Liver (tissue), 9 donors: ENCODE results near the gene RREB1. TPM values are rescaled to one million over a fixed set of nuclear protein-coding genes. Genes with fewer than 3 reads are reported as not detected.

ENCODE experiments used
- DNase-seq: peaks from one replicate; pipeline ENCODE4 v3.0.0-alpha.2; 2017; ENCODE audit warnings: low spot score
- H3K27ac ChIP-seq, 2 donors: one replicate each; pipeline ENCODE4 v1.7.0; 2013; ENCODE audit warnings: inconsistent platforms in 2 of 2, low read length in 2 of 2, control low read depth in 1 of 2, low read depth in 1 of 2, mild to moderate bottlenecking in 1 of 2
- H3K27me3 ChIP-seq, 4 donors: one replicate each; pipeline versions ENCODE4 v1.6.1 to v1.7.0; 2013; ENCODE audit warnings: low read length in 3 of 4, inconsistent platforms in 1 of 4, mild to moderate bottlenecking in 1 of 4, moderate library complexity in 1 of 4; ENCODE audit not compliant: control insufficient read depth in 4 of 4, insufficient read depth in 4 of 4
- H3K36me3 ChIP-seq, 4 donors: one replicate each; pipeline versions ENCODE4 v1.6.1 to v1.7.0; 2013; ENCODE audit warnings: low read length in 3 of 4, mild to moderate bottlenecking in 3 of 4, low read depth in 1 of 4, moderate library complexity in 1 of 4; ENCODE audit not compliant: control insufficient read depth in 4 of 4, insufficient read depth in 3 of 4
- H3K4me1 ChIP-seq, 4 donors: one replicate each; pipeline versions ENCODE4 v1.6.1 to v1.7.0; 2013; ENCODE audit warnings: low read length in 3 of 4, mild to moderate bottlenecking in 3 of 4, moderate library complexity in 1 of 4; ENCODE audit not compliant: control insufficient read depth in 4 of 4, insufficient read depth in 4 of 4
- H3K4me3 ChIP-seq, 3 donors: one replicate each; pipeline versions ENCODE4 v1.6.1 to v1.7.0; 2013; ENCODE audit warnings: low read length in 3 of 3, control low read depth in 1 of 3, low read depth in 1 of 3, mild to moderate bottlenecking in 1 of 3
- H3K9ac ChIP-seq, 2 donors: one replicate each; pipeline ENCODE4 v1.7.0; 2013; ENCODE audit warnings: low read length in 2 of 2, mild to moderate bottlenecking in 2 of 2, moderate library complexity in 2 of 2, control low read depth in 1 of 2, low read depth in 1 of 2
- H3K9me3 ChIP-seq, 4 donors: one replicate each; pipeline versions ENCODE4 v1.6.1 to v1.7.0; 2013; ENCODE audit warnings: low read length in 3 of 4; ENCODE audit not compliant: control insufficient read depth in 4 of 4
- ATF3 ChIP-seq: IDR thresholded peaks from 2 replicates; pipeline ENCODE4 v1.6.1; 2016; ENCODE audit warnings: antibody characterized with exemption
- EGR1 ChIP-seq, 2 donors: IDR thresholded peaks; 2 replicates each; pipeline ENCODE4 v1.6.1; 2016 to 2018; ENCODE audit warnings: antibody characterized with exemption in 2 of 2, low read depth in 2 of 2
- FOXA1 ChIP-seq: IDR thresholded peaks from 2 replicates; pipeline ENCODE4 v1.6.1; 2016; ENCODE audit warnings: antibody characterized with exemption
- FOXA2 ChIP-seq: IDR thresholded peaks from 2 replicates; pipeline ENCODE4 v1.6.1; 2016; ENCODE audit warnings: antibody characterized with exemption
- GABPA ChIP-seq, 2 donors: IDR thresholded peaks in 1 of 2; conservative IDR thresholded peaks in 1 of 2; 2 replicates each; pipeline ENCODE4 v1.6.1; 2016; ENCODE audit warnings: antibody characterized with exemption in 2 of 2, mild to moderate bottlenecking in 1 of 2, moderate library complexity in 1 of 2
- HNF4A ChIP-seq, 2 donors: conservative IDR thresholded peaks; 2 replicates each; pipeline ENCODE4 v1.6.1; 2016; ENCODE audit warnings: antibody characterized with exemption in 2 of 2, mild to moderate bottlenecking in 2 of 2
- HNF4G ChIP-seq: IDR thresholded peaks from 2 replicates; pipeline ENCODE4 v1.6.1; 2016; ENCODE audit warnings: antibody characterized with exemption
- JUND ChIP-seq, 2 donors: IDR thresholded peaks; 2 replicates each; pipeline ENCODE4 v1.6.1; 2016; ENCODE audit warnings: antibody characterized with exemption in 2 of 2
- NR2F2 ChIP-seq: IDR thresholded peaks from 2 replicates; pipeline ENCODE4 v1.6.1; 2016; ENCODE audit warnings: antibody characterized with exemption
- RAD21 ChIP-seq, 2 donors: IDR thresholded peaks; 2 replicates each; pipeline ENCODE4 v1.6.1; 2016; ENCODE audit warnings: antibody characterized with exemption in 2 of 2, mild to moderate bottlenecking in 2 of 2
- REST ChIP-seq: IDR thresholded peaks from 2 replicates; pipeline ENCODE4 v1.6.1; 2016; ENCODE audit warnings: antibody characterized with exemption, mild to moderate bottlenecking
- RXRA ChIP-seq, 2 donors: IDR thresholded peaks; 2 replicates each; pipeline ENCODE4 v1.6.1; 2017 to 2018; ENCODE audit warnings: antibody characterized with exemption in 2 of 2, mild to moderate bottlenecking in 1 of 2
- SP1 ChIP-seq: IDR thresholded peaks from 2 replicates; pipeline ENCODE4 v1.6.1; 2018; ENCODE audit warnings: antibody characterized with exemption, mild to moderate bottlenecking
- TAF1 ChIP-seq: conservative IDR thresholded peaks from 2 replicates; pipeline ENCODE4 v1.6.1; 2016; ENCODE audit warnings: antibody characterized with exemption, mild to moderate bottlenecking
- YY1 ChIP-seq: IDR thresholded peaks from 2 replicates; pipeline ENCODE4 v1.6.1; 2016; ENCODE audit warnings: antibody characterized with exemption, mild to moderate bottlenecking
- ZBTB33 ChIP-seq: IDR thresholded peaks from 2 replicates; pipeline ENCODE4 v1.6.1; 2016; ENCODE audit warnings: antibody characterized with exemption
- WGBS: extraction: QIAGEN DNeasy Blood & Tissue Kit; methylation state at CpG from one replicate; pipeline ENCODE4 v1.1.7; 2013; 5-methylcytosine and 5-hydroxymethylcytosine counted together
- polyA plus RNA-seq, 2 donors: library from polyadenylated mRNA; stranded (reverse) in 1 of 2; unstranded in 1 of 2; fragments of 200-250 nt in 1 of 2; fragments of >200 nt in 1 of 2; fragmentation: Nextera tagmentation in 1 of 2; extraction: Ambion mirVana in 1 of 2; gene quantifications; one replicate each; pipeline versions ENCODE4 v1.2.1 to v1.2.3, GENCODE V29; 2013 to 2015
- total RNA-seq, 2 donors: library from RNA; depleted of rRNA; stranded (reverse); fragments of >200 nt; gene quantifications; one replicate each; pipeline ENCODE4 v1.2.3, GENCODE V29; 2014
- TF ChIP-seq, protein P1 (sequence below): IDR thresholded peaks from 2 replicates; pipeline ENCODE4 v1.6.1; 2016; ENCODE audit warnings: antibody characterized with exemption
- donor health status: healthy.
- donor health status: healthy.
- donor health status: healthy.
- donor health status: healthy.
- donor health status: healthy.

RREB1 gene
- total and polyA plus RNA-seq, 4 donors, result 10.1 to 28.9 (median 17.3) TPM

DNA sequence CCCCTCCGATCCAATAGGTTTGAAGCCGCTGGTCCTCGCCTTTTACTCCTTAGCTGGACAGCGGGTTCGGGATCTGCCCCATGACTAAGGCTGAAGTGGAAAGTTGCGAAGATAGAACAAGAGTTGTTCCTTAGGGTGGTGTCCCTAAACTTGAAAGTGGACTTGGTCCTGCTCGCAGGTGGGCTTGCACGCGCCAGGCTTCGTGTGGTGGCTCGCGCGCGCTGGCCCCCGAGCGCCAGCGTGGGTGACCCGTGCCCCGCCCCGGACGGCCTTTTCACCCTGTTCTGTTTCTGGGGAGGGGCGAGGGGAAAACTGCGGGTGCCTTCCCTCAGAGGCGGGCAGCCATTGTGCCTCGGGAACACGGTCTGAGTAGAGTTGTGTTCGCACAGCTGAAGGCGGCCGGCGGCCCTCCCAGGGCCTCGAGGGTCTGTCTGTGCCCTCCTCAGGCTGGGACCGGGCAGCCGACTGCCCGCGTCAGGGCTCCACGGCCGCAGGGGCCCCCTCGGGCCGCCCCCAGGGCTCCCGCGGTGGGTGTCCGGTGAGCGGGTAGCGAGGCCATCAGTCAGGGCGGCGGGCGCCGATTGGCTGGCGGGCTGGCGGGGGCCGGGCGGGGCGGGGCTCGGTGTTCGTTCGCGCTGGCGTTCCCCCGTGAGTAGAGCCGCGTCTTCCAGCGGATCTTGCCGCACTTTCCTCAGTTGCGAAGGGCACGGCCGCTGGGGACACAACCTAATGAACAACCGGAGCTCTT, 33.0 kb downstream of the RREB1 start:
- H3K9me3 ChIP-seq, result no peaks in the 10 kb centered on the region
- peak; percentile 93 for DNase-seq
- H3K27me3 ChIP-seq, result no peaks in the 10 kb centered on the region
- peaks cover 24 to 74% (median 65%) of the 10 kb centered on the region in 4 donors for H3K4me1 ChIP-seq
- H3K27ac ChIP-seq, result peak overlapping the region; percentile 92 to 95
- 4% methylated on average over 67 of the region's 67 CpGs for WGBS
- H3K4me3 ChIP-seq, result peak overlapping the region; percentile 52 to 57 (median 57)
- no peaks in the 10 kb centered on the region for H3K36me3 ChIP-seq
- TF ChIP-seq REST (peak; percentile 43), TAF1 (peak; percentile 57), ZBTB33 (no peak), JUND (IDR thresholded peaks at IDR 0.05) (peak in 1 of 2 donors; percentile 10), EGR1 (IDR thresholded peaks at IDR 0.05; ENCODE audit: low read depth in 2 of 2) (no peak), YY1 (peak; percentile 77)
- H3K9ac ChIP-seq, result peak overlapping the region; percentile 42 to 98

DNA sequence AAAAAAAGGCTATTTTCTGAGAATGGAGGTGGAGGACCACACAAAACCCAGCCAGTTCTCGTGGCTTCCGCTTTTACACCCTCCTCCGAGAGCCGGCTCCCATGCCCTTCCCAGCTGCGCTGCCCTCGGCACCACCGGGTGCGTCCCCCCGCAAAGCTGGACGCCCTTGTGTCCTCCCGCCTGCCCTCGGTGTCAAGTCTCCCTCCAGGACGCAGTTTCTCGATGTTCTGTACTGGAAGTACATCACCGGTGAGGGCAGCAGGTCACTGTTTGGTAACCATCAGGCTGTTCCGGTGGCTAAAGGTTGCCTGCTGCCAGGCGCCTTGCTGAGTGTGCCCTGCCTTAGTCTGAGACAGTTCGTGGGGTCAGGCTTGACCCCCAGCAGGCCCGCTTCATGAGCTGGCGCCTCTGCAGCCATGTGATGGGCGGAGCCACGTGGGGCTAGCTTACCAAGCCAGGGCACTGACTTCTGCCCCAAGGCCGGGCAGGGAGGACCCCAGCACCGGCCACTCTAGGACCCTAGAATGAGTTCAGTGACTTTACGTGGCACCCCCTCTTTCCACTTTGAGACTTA, 34.6 kb downstream of the RREB1 start:
- WGBS, result 38% methylated on average over 25 of the region's 25 CpGs
- no peaks in the 10 kb centered on the region for H3K36me3 ChIP-seq
- peak overlapping the region; percentile 87 to 92 for H3K27ac ChIP-seq
- peak; percentile 42 for TF ChIP-seq REST
- peak; percentile 59 for TF ChIP-seq ZBTB33
- TF ChIP-seq, protein P1, sequence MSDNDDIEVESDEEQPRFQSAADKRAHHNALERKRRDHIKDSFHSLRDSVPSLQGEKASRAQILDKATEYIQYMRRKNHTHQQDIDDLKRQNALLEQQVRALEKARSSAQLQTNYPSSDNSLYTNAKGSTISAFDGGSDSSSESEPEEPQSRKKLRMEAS, result peak; percentile 85
- TF ChIP-seq FOXA2, result peak; percentile 36
- peak in 1 of 2 donors; percentile 68 for TF ChIP-seq GABPA (IDR thresholded peaks at IDR 0.05 in 1 of 2, conservative IDR thresholded peaks at IDR 0.05 in 1 of 2)
- peak; percentile 57 for TF ChIP-seq FOXA1
- TF ChIP-seq HNF4G, result peak; percentile 89
- peak; percentile 58 for TF ChIP-seq ATF3
- peak; percentile 88 for TF ChIP-seq NR2F2
- TF ChIP-seq RXRA (IDR thresholded peaks at IDR 0.05), result peak; percentile 97 to 100
- TF ChIP-seq YY1, result peak; percentile 81
- peak; percentile 20 for TF ChIP-seq TAF1
- peak; percentile 55 to 70 for TF ChIP-seq RAD21 (IDR thresholded peaks at IDR 0.05)
- peak; percentile 68 to 69 for TF ChIP-seq JUND (IDR thresholded peaks at IDR 0.05)
- peak; percentile 99 for TF ChIP-seq SP1
- TF ChIP-seq EGR1 (IDR thresholded peaks at IDR 0.05; ENCODE audit: low read depth in 2 of 2), result peak in 1 of 2 donors; percentile 27
- peak; percentile 92 to 93 for TF ChIP-seq HNF4A (conservative IDR thresholded peaks at IDR 0.05)

More for the DNA sequence above, 34.6 kb downstream of the RREB1 start:
- Histone ChIP-seq H3K27me3 (no peaks in the 10 kb centered on the region), H3K9ac (peak overlapping the region; percentile 58 to 63), H3K4me1 (peaks cover 21 to 80% (median 72%) of the 10 kb centered on the region in 4 donors), H3K4me3 (peak overlapping the region in 1 of 3 donors; percentile 3), H3K9me3 (no peaks in the 10 kb centered on the region)
- no peak for DNase-seq
